A673 (cell line): ENCODE results near the gene LRBA. TPM values are rescaled to one million over a fixed set of nuclear protein-coding genes. Genes with fewer than 3 reads are reported as not detected.

Experiments used
- BruUV-seq: library from RNA; stranded (reverse); fragments of 400-500 nt; replicated peaks from 2 replicates; lab custom pipeline; 2021; lab: Mats Ljungman, UMichigan
- CTCF ChIA-PET: fragments of 300-600 bp; sonication (Branson Sonifier 250); formaldehyde crosslinking; loops from one replicate; lab custom pipeline; 2022; ENCODE audit warnings: antibody characterized with exemption; lab: Charles Lee
- POLR2A ChIA-PET: fragments of 300-600 bp; sonication (Branson Sonifier 250); formaldehyde crosslinking; loops from one replicate; lab custom pipeline; 2022; ENCODE audit warnings: antibody characterized with exemption; ENCODE audit not compliant: low non-redundant PET; lab: Charles Lee
- DNase-seq: peaks from one replicate; pipeline ENCODE4 v3.0.0-alpha.2; 2015; ENCODE audit warnings: low spot score
- H3K27ac ChIP-seq: fragments of 200-600 bp; sonication (generic); 2 replicates; pipeline ENCODE4 v1.5.1; 2016; ENCODE audit warnings: mixed run types, low read depth, mild to moderate bottlenecking, mixed read lengths, antibody characterized with exemption, low read length; ENCODE audit not compliant: poor library complexity, severe bottlenecking
- H3K27me3 ChIP-seq: fragments of 200-600 bp; sonication (generic); replicated peaks from 2 replicates; pipeline ENCODE4 v1.6.1; 2017; ENCODE audit warnings: mixed run types, low read depth, mild to moderate bottlenecking, mixed read lengths, antibody characterized with exemption, low read length; ENCODE audit not compliant: insufficient read depth, poor library complexity
- H3K36me3 ChIP-seq: fragments of 200-600 bp; sonication (generic); 2 replicates; pipeline ENCODE4 v1.6.1; 2016; ENCODE audit warnings: mixed run types, mild to moderate bottlenecking, mixed read lengths, antibody characterized with exemption, low read length; ENCODE audit not compliant: insufficient read depth, poor library complexity, severe bottlenecking
- H3K4me1 ChIP-seq: fragments of 200-600 bp; sonication (generic); 2 replicates; pipeline ENCODE4 v1.6.1; 2017; ENCODE audit warnings: mixed run types, mild to moderate bottlenecking, mixed read lengths, antibody characterized with exemption, low read length; ENCODE audit not compliant: insufficient read depth, poor library complexity, severe bottlenecking
- H3K4me3 ChIP-seq: fragments of 200-600 bp; sonication (generic); 2 replicates; pipeline ENCODE4 v1.5.1; 2016; ENCODE audit warnings: low read depth, mixed run types, mild to moderate bottlenecking, mixed read lengths, low read length; ENCODE audit not compliant: poor library complexity, severe bottlenecking
- H3K9me3 ChIP-seq: fragments of 200-600 bp; sonication (generic); 2 replicates; pipeline ENCODE4 v1.6.1; 2016; ENCODE audit warnings: mixed run types, low read depth, mild to moderate bottlenecking, mixed read lengths, antibody characterized with exemption, low read length; ENCODE audit not compliant: poor library complexity, severe bottlenecking
- EZH2 ChIP-seq: fragments of 200-600 bp; sonication (generic); IDR thresholded peaks from 2 replicates; pipeline ENCODE4 v1.6.1; 2017; ENCODE audit warnings: borderline replicate concordance, low read depth, mild to moderate bottlenecking, mixed read lengths, antibody characterized with exemption, low read length; ENCODE audit not compliant: poor library complexity, severe bottlenecking
- intact Hi-C: fragments of 100-400 bp; cut with micrococcal nuclease; formaldehyde crosslinking; loops from one replicate; pipeline ENCODE4 v1.10.0; 2022; ENCODE audit not compliant: unreplicated experiment
- total RNA-seq: library from RNA; stranded (reverse); gene quantifications from 2 replicates; pipeline ENCODE4 v1.2.3, GENCODE V29; 2021
- TF ChIP-seq, protein P1 (sequence below): fragments of 300-800, 200-600 bp; sonication (generic); conservative IDR thresholded peaks from 2 replicates; pipeline ENCODE4 v1.5.1; 2017; ENCODE audit warnings: low read depth, mild to moderate bottlenecking, antibody characterized with exemption, low read length, moderate library complexity, mixed read lengths

LRBA gene
- total RNA-seq, 1 experiment from 2014 or later = 35.7 TPM

DNA sequence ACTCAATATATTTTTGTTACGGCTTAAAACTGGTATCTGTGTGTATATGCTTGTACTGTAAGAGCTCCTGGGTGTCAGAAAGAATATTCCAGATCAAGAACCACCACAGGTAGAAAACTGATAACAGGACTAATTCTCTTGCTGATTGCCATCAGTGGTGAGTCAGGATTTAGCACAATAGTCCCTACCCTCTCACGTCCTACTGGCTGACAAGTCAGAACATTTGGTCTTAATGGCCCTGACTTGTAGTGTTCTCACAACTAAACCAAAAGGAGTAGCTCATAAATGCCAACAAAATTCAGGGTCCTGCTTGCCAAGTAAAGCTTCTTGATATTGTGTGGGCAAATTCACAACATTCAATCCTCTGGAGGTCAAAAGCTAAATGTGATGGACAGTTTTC is 538.3 kb downstream of the LRBA start:
- no peak for DNase-seq
- TF ChIP-seq, protein P1, sequence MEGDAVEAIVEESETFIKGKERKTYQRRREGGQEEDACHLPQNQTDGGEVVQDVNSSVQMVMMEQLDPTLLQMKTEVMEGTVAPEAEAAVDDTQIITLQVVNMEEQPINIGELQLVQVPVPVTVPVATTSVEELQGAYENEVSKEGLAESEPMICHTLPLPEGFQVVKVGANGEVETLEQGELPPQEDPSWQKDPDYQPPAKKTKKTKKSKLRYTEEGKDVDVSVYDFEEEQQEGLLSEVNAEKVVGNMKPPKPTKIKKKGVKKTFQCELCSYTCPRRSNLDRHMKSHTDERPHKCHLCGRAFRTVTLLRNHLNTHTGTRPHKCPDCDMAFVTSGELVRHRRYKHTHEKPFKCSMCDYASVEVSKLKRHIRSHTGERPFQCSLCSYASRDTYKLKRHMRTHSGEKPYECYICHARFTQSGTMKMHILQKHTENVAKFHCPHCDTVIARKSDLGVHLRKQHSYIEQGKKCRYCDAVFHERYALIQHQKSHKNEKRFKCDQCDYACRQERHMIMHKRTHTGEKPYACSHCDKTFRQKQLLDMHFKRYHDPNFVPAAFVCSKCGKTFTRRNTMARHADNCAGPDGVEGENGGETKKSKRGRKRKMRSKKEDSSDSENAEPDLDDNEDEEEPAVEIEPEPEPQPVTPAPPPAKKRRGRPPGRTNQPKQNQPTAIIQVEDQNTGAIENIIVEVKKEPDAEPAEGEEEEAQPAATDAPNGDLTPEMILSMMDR = no peak
- no peak for TF ChIP-seq EZH2
- no peaks in the 10 kb centered on the region for H3K36me3 ChIP-seq
- ChIA-PET POLR2A (no interaction called here), CTCF (no interaction called here)
- H3K9me3 ChIP-seq = no peaks in the 10 kb centered on the region
- H3K27me3 ChIP-seq = no peaks in the 10 kb centered on the region
- H3K27ac ChIP-seq = no peak overlapping the region
- intact Hi-C loops = no loop called here
- no TSS peak for BruUV-seq
- H3K4me3 ChIP-seq = no peak overlapping the region
- H3K4me1 ChIP-seq = no peaks in the 10 kb centered on the region

DNA sequence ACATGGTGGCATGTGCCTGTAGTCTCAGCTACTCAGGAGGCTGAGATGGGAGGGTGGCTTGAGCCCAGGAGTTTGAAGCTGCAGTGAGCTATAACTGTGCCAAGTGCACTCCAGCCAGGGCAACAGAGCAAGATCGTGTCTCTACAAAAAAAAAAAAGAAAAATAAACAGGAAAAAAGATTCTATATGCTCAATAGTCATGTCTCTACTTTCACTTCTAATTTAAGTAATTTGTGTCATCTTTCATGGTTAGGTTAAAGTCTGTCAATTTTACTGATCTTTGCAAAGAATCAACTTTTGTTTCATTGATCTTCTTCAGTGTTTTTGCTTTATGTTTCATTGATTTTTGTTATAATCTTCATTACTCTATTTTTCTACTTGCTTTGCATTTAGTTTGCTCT is 539.3 kb downstream of the LRBA start:
- H3K4me3 ChIP-seq = no peak overlapping the region
- no TSS peak for BruUV-seq
- no peak for DNase-seq
- no peak for TF ChIP-seq EZH2
- TF ChIP-seq, protein P1 = no peak
- H3K9me3 ChIP-seq = no peaks in the 10 kb centered on the region
- POLR2A ChIA-PET = interaction anchor here (0.7 kb wide), 1 partner anchor 118 kb away, joined by 3 read pairs; no protein-coding TSS in a partner anchor
- intact Hi-C loops = no loop called here
- H3K27ac ChIP-seq = no peak overlapping the region
- H3K4me1 ChIP-seq = no peaks in the 10 kb centered on the region
- no peaks in the 10 kb centered on the region for H3K27me3 ChIP-seq
- H3K36me3 ChIP-seq = no peaks in the 10 kb centered on the region
- CTCF ChIA-PET = no interaction called here

DNA sequence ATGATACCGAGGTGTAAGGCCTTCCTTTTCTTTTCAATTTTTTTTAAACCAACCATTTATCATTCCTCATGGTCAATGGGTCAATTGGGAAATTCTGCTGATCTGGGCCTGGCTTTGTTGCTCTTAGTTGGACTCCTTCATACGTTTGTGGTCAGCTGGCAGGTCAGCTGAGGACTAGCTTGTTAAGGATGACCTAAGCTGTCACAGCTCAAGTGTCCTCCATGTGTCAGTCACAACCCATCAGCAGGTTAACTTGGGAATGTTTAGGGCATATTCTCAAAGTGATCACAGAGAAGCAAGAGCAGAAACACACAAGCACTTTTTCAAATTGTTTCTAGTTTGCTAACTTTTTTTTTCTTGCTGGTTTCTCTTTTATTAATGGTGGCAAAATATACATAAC is 550.6 kb downstream of the LRBA start:
- DNase-seq = no peak
- ChIA-PET POLR2A (no interaction called here), CTCF (no interaction called here)
- no TSS peak for BruUV-seq
- no peak for TF ChIP-seq EZH2
- TF ChIP-seq, protein P1 = no peak
- Histone ChIP-seq H3K27me3 (no peaks in the 10 kb centered on the region), H3K4me3 (no peak overlapping the region), H3K9me3 (no peaks in the 10 kb centered on the region), H3K27ac (no peak overlapping the region), H3K4me1 (no peaks in the 10 kb centered on the region), H3K36me3 (no peaks in the 10 kb centered on the region)
- intact Hi-C loops = no loop called here
